Measurements from ENCODE around the gene OR2T1. TPM values are rescaled to one million over a fixed set of nuclear protein-coding genes. Genes with fewer than 3 reads are reported as not detected.
"Not testable (repeated sequence)": the region's sequence is repeated elsewhere in the genome, so short reads cannot be mapped to it uniquely, and the experiment has no call there.

OR2T1 gene
- total and polyA plus RNA-seq, 10 of the 15 experiments (the other 5 are each of a cell fraction or from before 2014, with no cell fraction given), result 0.02 TPM; not detected in 9

- H3K36me3 ChIP-seq (ENCODE audit: control insufficient read depth in 2 of 2, insufficient read depth in 2 of 2, low read length in 1 of 2); ATAC-seq; H3K4me1 ChIP-seq (ENCODE audit: control insufficient read depth, insufficient read depth, low read length); in situ Hi-C loops (cut with MboI); H4K20me1 ChIP-seq (ENCODE audit: control insufficient read depth, insufficient read depth); FAIRE-seq; intact Hi-C loops (cut with micrococcal nuclease; ENCODE audit: unreplicated experiment); H3K4me2 ChIP-seq (ENCODE audit: control insufficient read depth, insufficient read depth); RAD21 ChIA-PET (ENCODE audit: unreplicated experiment); SMC1A ChIA-PET (ENCODE audit: uncharacterized antibody, unreplicated experiment); CTCF ChIA-PET; DNase-seq (ENCODE audit: low read depth, low spot score); H3K9ac ChIP-seq (ENCODE audit: control insufficient read depth, insufficient read depth, low read length); BruUV-seq (replicated peaks); H3K27ac ChIP-seq (ENCODE audit: control insufficient read depth, insufficient read depth); POLR2A ChIA-PET; H3K4me3 ChIP-seq; H3K79me2 ChIP-seq (ENCODE audit: control insufficient read depth, insufficient read depth, low read length); H3K27me3 ChIP-seq (replicated peaks in 1 of 2; ENCODE audit: control insufficient read depth in 2 of 2, insufficient read depth in 2 of 2, low read length in 1 of 2); H2AFZ ChIP-seq (ENCODE audit: control insufficient read depth, low read depth, low read length): not testable (repeated sequence)
- no CpG with 5 or more reads among the region's 2 CpGs for WGBS (ENCODE audit: insufficient coverage, insufficient replicate concordance, low lambda C conversion rate, missing lambda C conversion rate)
- peaks cover 16% of the 10 kb centered on the region for H3K9me3 ChIP-seq (replicated peaks; ENCODE audit: control insufficient read depth, insufficient read depth, low read length)
These were observed 53.8 kb downstream of the OR2T1 start for GRCh38 chr1:248456635-248457034.

Other genes with a start within 250 kb of the OR2T1 start
Only the 7 nearest of the 18 such genes appear.
- gene OR2M7, start 78.5 kb upstream of the OR2T1 start, total RNA-seq (2014; rRNA removed), result not detected in 2 replicates
- gene OR2M7, start 78.5 kb upstream of the OR2T1 start, total RNA-seq (2014; rRNA removed; fragmentation: Illumina TruSeq; extraction: Trizol), result not detected in 2 replicates
- not detected in 2 replicates for gene OR2M7, start 78.5 kb upstream of the OR2T1 start, total RNA-seq (2021)
- gene OR2M7, start 78.5 kb upstream of the OR2T1 start, polyA plus RNA-seq (2011; rRNA removed), result not detected in 2 replicates
- not detected in 2 replicates for gene OR2M7, start 78.5 kb upstream of the OR2T1 start, polyA plus RNA-seq (2014; fragmentation: Illumina TruSeq; extraction: Trizol)
- not detected for gene OR2M7, start 78.5 kb upstream of the OR2T1 start, polyA plus RNA-seq (2014; fragmentation: Nextera tagmentation; extraction: Ambion mirVana)
- not detected in 2 replicates for gene OR2M7, start 78.5 kb upstream of the OR2T1 start, polyA plus RNA-seq (2014; rRNA removed)
- not detected for gene OR2M7, start 78.5 kb upstream of the OR2T1 start, polyA plus RNA-seq (2016; fragmentation: Nextera tagmentation; extraction: Ambion mirVana)
- gene OR14C36, start 54.3 kb upstream of the OR2T1 start, total RNA-seq (2014; rRNA removed), result not detected in 2 replicates
- gene OR14C36, start 54.3 kb upstream of the OR2T1 start, total RNA-seq (2014; rRNA removed; fragmentation: Illumina TruSeq; extraction: Trizol), result not detected in 2 replicates
- gene OR14C36, start 54.3 kb upstream of the OR2T1 start, total RNA-seq (2021), result not detected in 2 replicates
- gene OR14C36, start 54.3 kb upstream of the OR2T1 start, polyA plus RNA-seq (2011; rRNA removed), result not detected in 2 replicates
- not detected in 2 replicates for gene OR14C36, start 54.3 kb upstream of the OR2T1 start, polyA plus RNA-seq (2014; fragmentation: Illumina TruSeq; extraction: Trizol)
- not detected for gene OR14C36, start 54.3 kb upstream of the OR2T1 start, polyA plus RNA-seq (2014; fragmentation: Nextera tagmentation; extraction: Ambion mirVana)
- not detected in 2 replicates for gene OR14C36, start 54.3 kb upstream of the OR2T1 start, polyA plus RNA-seq (2014; rRNA removed)
- not detected for gene OR14C36, start 54.3 kb upstream of the OR2T1 start, polyA plus RNA-seq (2016; fragmentation: Nextera tagmentation; extraction: Ambion mirVana)
- gene OR2T4, start 41.4 kb upstream of the OR2T1 start, total RNA-seq (2014; rRNA removed), result not detected in 2 replicates
- 0.18 and 0.22 TPM in 2 replicates for gene OR2T4, start 41.4 kb upstream of the OR2T1 start, total RNA-seq (2014; rRNA removed; fragmentation: Illumina TruSeq; extraction: Trizol)
- not detected in 2 replicates for gene OR2T4, start 41.4 kb upstream of the OR2T1 start, total RNA-seq (2021)
- gene OR2T4, start 41.4 kb upstream of the OR2T1 start, polyA plus RNA-seq (2011; rRNA removed), result 0.19 and 0.30 TPM in 2 replicates
- gene OR2T4, start 41.4 kb upstream of the OR2T1 start, polyA plus RNA-seq (2014; fragmentation: Illumina TruSeq; extraction: Trizol), result not detected in 2 replicates
- not detected for gene OR2T4, start 41.4 kb upstream of the OR2T1 start, polyA plus RNA-seq (2014; fragmentation: Nextera tagmentation; extraction: Ambion mirVana)
- gene OR2T4, start 41.4 kb upstream of the OR2T1 start, polyA plus RNA-seq (2014; rRNA removed), result not detected in 2 replicates
- not detected for gene OR2T4, start 41.4 kb upstream of the OR2T1 start, polyA plus RNA-seq (2016; fragmentation: Nextera tagmentation; extraction: Ambion mirVana)
- gene OR2T6, start 27.3 kb upstream of the OR2T1 start, total RNA-seq (2014; rRNA removed), result not detected in 2 replicates
- gene OR2T6, start 27.3 kb upstream of the OR2T1 start, total RNA-seq (2014; rRNA removed; fragmentation: Illumina TruSeq; extraction: Trizol), result not detected in 2 replicates
- not detected in 2 replicates for gene OR2T6, start 27.3 kb upstream of the OR2T1 start, total RNA-seq (2021)
- not detected in 2 replicates for gene OR2T6, start 27.3 kb upstream of the OR2T1 start, polyA plus RNA-seq (2011; rRNA removed)
- not detected in 2 replicates for gene OR2T6, start 27.3 kb upstream of the OR2T1 start, polyA plus RNA-seq (2014; fragmentation: Illumina TruSeq; extraction: Trizol)
- not detected for gene OR2T6, start 27.3 kb upstream of the OR2T1 start, polyA plus RNA-seq (2014; fragmentation: Nextera tagmentation; extraction: Ambion mirVana)
- gene OR2T6, start 27.3 kb upstream of the OR2T1 start, polyA plus RNA-seq (2014; rRNA removed), result not detected in 2 replicates
- not detected for gene OR2T6, start 27.3 kb upstream of the OR2T1 start, polyA plus RNA-seq (2016; fragmentation: Nextera tagmentation; extraction: Ambion mirVana)
- gene OR2T2, start 42.6 kb downstream of the OR2T1 start, total RNA-seq (2014; rRNA removed), result 6.3 and 8.8 TPM in 2 replicates
- 6.7 and 7.0 TPM in 2 replicates for gene OR2T2, start 42.6 kb downstream of the OR2T1 start, total RNA-seq (2014; rRNA removed; fragmentation: Illumina TruSeq; extraction: Trizol)
- gene OR2T2, start 42.6 kb downstream of the OR2T1 start, total RNA-seq (2021), result 3.8 and 4.4 TPM in 2 replicates
- 5.0 TPM in 2 replicates for gene OR2T2, start 42.6 kb downstream of the OR2T1 start, polyA plus RNA-seq (2011; rRNA removed)
- gene OR2T2, start 42.6 kb downstream of the OR2T1 start, polyA plus RNA-seq (2014; fragmentation: Illumina TruSeq; extraction: Trizol), result 0.57 and 0.60 TPM in 2 replicates
- gene OR2T2, start 42.6 kb downstream of the OR2T1 start, polyA plus RNA-seq (2014; fragmentation: Nextera tagmentation; extraction: Ambion mirVana), result under 1 TPM; 0.07 to 0.18 TPM
- 0.68 and 0.79 TPM in 2 replicates for gene OR2T2, start 42.6 kb downstream of the OR2T1 start, polyA plus RNA-seq (2014; rRNA removed)
- gene OR2T2, start 42.6 kb downstream of the OR2T1 start, polyA plus RNA-seq (2016; fragmentation: Nextera tagmentation; extraction: Ambion mirVana), result 1 to 10 TPM in 1 of 2 experiments, under 1 TPM in 1; 0.86 to 1.5 TPM
- 6.1 and 7.5 TPM in 2 replicates for gene OR2T3, start 70.3 kb downstream of the OR2T1 start, total RNA-seq (2014; rRNA removed)
- 8.5 and 10.1 TPM in 2 replicates for gene OR2T3, start 70.3 kb downstream of the OR2T1 start, total RNA-seq (2014; rRNA removed; fragmentation: Illumina TruSeq; extraction: Trizol)
- 9.2 and 11.2 TPM in 2 replicates for gene OR2T3, start 70.3 kb downstream of the OR2T1 start, total RNA-seq (2021)
- gene OR2T3, start 70.3 kb downstream of the OR2T1 start, polyA plus RNA-seq (2011; rRNA removed), result 11.0 and 23.3 TPM in 2 replicates
- 6.4 and 8.3 TPM in 2 replicates for gene OR2T3, start 70.3 kb downstream of the OR2T1 start, polyA plus RNA-seq (2014; fragmentation: Illumina TruSeq; extraction: Trizol)
- gene OR2T3, start 70.3 kb downstream of the OR2T1 start, polyA plus RNA-seq (2014; fragmentation: Nextera tagmentation; extraction: Ambion mirVana), result 1 to 10 TPM; 2.0 to 2.3 TPM
- 5.4 and 9.2 TPM in 2 replicates for gene OR2T3, start 70.3 kb downstream of the OR2T1 start, polyA plus RNA-seq (2014; rRNA removed)
- 1 to 10 TPM; 4.1 to 4.5 TPM for gene OR2T3, start 70.3 kb downstream of the OR2T1 start, polyA plus RNA-seq (2016; fragmentation: Nextera tagmentation; extraction: Ambion mirVana)
- gene OR2T5, start 85.5 kb downstream of the OR2T1 start, total RNA-seq (2014; rRNA removed), result 0.33 and 1.5 TPM in 2 replicates
- gene OR2T5, start 85.5 kb downstream of the OR2T1 start, total RNA-seq (2014; rRNA removed; fragmentation: Illumina TruSeq; extraction: Trizol), result 1.2 and 1.4 TPM in 2 replicates
- 0.59 and 0.88 TPM in 2 replicates for gene OR2T5, start 85.5 kb downstream of the OR2T1 start, total RNA-seq (2021)
- 0.81 and 1.4 TPM in 2 replicates for gene OR2T5, start 85.5 kb downstream of the OR2T1 start, polyA plus RNA-seq (2011; rRNA removed)
- gene OR2T5, start 85.5 kb downstream of the OR2T1 start, polyA plus RNA-seq (2014; fragmentation: Illumina TruSeq; extraction: Trizol), result 0.07 and 0.63 TPM in 2 replicates
- gene OR2T5, start 85.5 kb downstream of the OR2T1 start, polyA plus RNA-seq (2014; fragmentation: Nextera tagmentation; extraction: Ambion mirVana), result under 1 TPM; 0.08 to 0.31 TPM
- gene OR2T5, start 85.5 kb downstream of the OR2T1 start, polyA plus RNA-seq (2014; rRNA removed), result 0.88 TPM in 1 of 2 replicates, not detected in the other
- under 1 TPM in 1 of 2 experiments, not detected in 1; 0.16 TPM for gene OR2T5, start 85.5 kb downstream of the OR2T1 start, polyA plus RNA-seq (2016; fragmentation: Nextera tagmentation; extraction: Ambion mirVana)

Data from GM12878 (cell line).